Caco-2 (cell line): Measurements from ENCODE around the gene PSMG1. TPM values are rescaled to one million over a fixed set of nuclear protein-coding genes. Genes with fewer than 3 reads are reported as not detected.
"Not testable (repeated sequence)": the region's sequence is repeated elsewhere in the genome, so short reads cannot be mapped to it uniquely, and the experiment has no call there.

Experiments used
- BruUV-seq: library from RNA; stranded (reverse); fragments of 400-500 nt; replicated peaks from 2 replicates; lab custom pipeline; 2021; lab: Mats Ljungman, UMichigan
- CTCF ChIA-PET: fragments of 300-600 bp; sonication (Branson Sonifier 250); formaldehyde crosslinking; loops from one replicate; lab custom pipeline; 2022; ENCODE audit warnings: antibody characterized with exemption; lab: Charles Lee
- POLR2A ChIA-PET: fragments of 300-600 bp; sonication (Branson Sonifier 250); formaldehyde crosslinking; loops from one replicate; lab custom pipeline; 2022; ENCODE audit warnings: antibody characterized with exemption; lab: Charles Lee
- DNase-seq, 2 experiments: peaks; one replicate each; pipeline versions ENCODE4 v3.0.0 to v3.0.0-alpha.2; 2020 to 2022
- H3K27me3 ChIP-seq: replicated peaks from 2 replicates; pipeline ENCODE4 v1.6.0; 2011; ENCODE audit warnings: low read length; ENCODE audit not compliant: control insufficient read depth, insufficient read depth
- H3K36me3 ChIP-seq: 2 replicates; pipeline ENCODE4 v1.5.1; 2011; ENCODE audit warnings: low read length; ENCODE audit not compliant: control insufficient read depth, insufficient read depth
- H3K4me1 ChIP-seq: fragments of 250-450 bp; sonication (Bioruptor Pico); 2 replicates; pipeline ENCODE4 v1.5.1; 2020; ENCODE audit warnings: mild to moderate bottlenecking
- H3K4me3 ChIP-seq: 2 replicates; pipeline ENCODE4 v1.5.1; 2011; ENCODE audit warnings: low read depth, mild to moderate bottlenecking, control low read depth, low read length
- H3K9me3 ChIP-seq: fragments of 250-450 bp; sonication (Bioruptor Pico); 2 replicates; pipeline ENCODE4 v1.5.1; 2020; ENCODE audit warnings: mild to moderate bottlenecking, moderate library complexity
- H3K27ac Mint-ChIP-seq: one replicate; pipeline ENCODE4 v1.8.0; 2022; ENCODE audit warnings: mixed read lengths; ENCODE audit not compliant: unreplicated experiment
- H3K27me3 Mint-ChIP-seq: one replicate; pipeline ENCODE4 v1.8.0; 2022; ENCODE audit warnings: mixed read lengths; ENCODE audit not compliant: insufficient read depth, unreplicated experiment
- H3K36me3 Mint-ChIP-seq: one replicate; pipeline ENCODE4 v1.8.0; 2022; ENCODE audit warnings: mild to moderate bottlenecking, mixed read lengths; ENCODE audit not compliant: insufficient read depth, unreplicated experiment
- H3K4me1 Mint-ChIP-seq: one replicate; pipeline ENCODE4 v1.8.0; 2022; ENCODE audit warnings: low read depth, mixed read lengths; ENCODE audit not compliant: unreplicated experiment
- H3K4me3 Mint-ChIP-seq: one replicate; pipeline ENCODE4 v1.8.0; 2022; ENCODE audit warnings: mild to moderate bottlenecking, moderate library complexity, mixed read lengths; ENCODE audit not compliant: unreplicated experiment
- H3K9me3 Mint-ChIP-seq: one replicate; pipeline ENCODE4 v1.8.0; 2022; ENCODE audit warnings: mixed read lengths; ENCODE audit not compliant: unreplicated experiment
- CTCF ChIP-seq, 2 experiments: fragments of 200-600 bp in 1 of 2; IDR thresholded peaks; 1 replicate in 1 of 2; 2 replicates in 1 of 2; pipeline versions ENCODE4 v1.5.1 to v1.8.0; 2011 to 2022; ENCODE audit warnings: antibody characterized with exemption in 1 of 2, control low read depth in 1 of 2, inconsistent platforms in 1 of 2, low read depth in 1 of 2, low read length in 1 of 2, mild to moderate bottlenecking in 1 of 2, moderate library complexity in 1 of 2; ENCODE audit not compliant: insufficient read depth in 1 of 2, severe bottlenecking in 1 of 2, unreplicated experiment in 1 of 2
- intact Hi-C: fragments of 100-400 bp; cut with micrococcal nuclease; formaldehyde crosslinking; loops from one replicate; pipeline ENCODE4 v1.10.0; 2022; ENCODE audit not compliant: unreplicated experiment
- total RNA-seq: library from RNA; stranded (reverse); gene quantifications from 2 replicates; pipeline ENCODE4 v1.2.3, GENCODE V29; 2022

PSMG1 gene
- total RNA-seq, 1 experiment from 2014 or later, result 86.2 TPM

GRCh38 chr21:39221997-39222486, 38.8 kb upstream of the PSMG1 start:
- CTCF ChIA-PET, result no interaction called here
- H3K4me1 Mint-ChIP-seq, result no peaks in the 10 kb centered on the region
- H3K4me3 Mint-ChIP-seq, result no peak overlapping the region
- no peak for TF ChIP-seq CTCF (IDR thresholded peaks at IDR 0.05; ENCODE audit: insufficient read depth in 1 of 2, low read depth in 1 of 2, low read length in 1 of 2, severe bottlenecking in 1 of 2, unreplicated experiment in 1 of 2)
- Histone ChIP-seq H3K4me3 (no peak overlapping the region), H3K4me1 (no peaks in the 10 kb centered on the region), H3K36me3 (no peaks in the 10 kb centered on the region; the same call in 1 of the 2 replicates), H3K9me3 (no peaks in the 10 kb centered on the region), H3K27me3 (no peaks in the 10 kb centered on the region)
- BruUV-seq, result no TSS peak
- intact Hi-C loops, result no loop called here
- H3K27ac Mint-ChIP-seq, result no peak overlapping the region
- peaks cover 63% of the 10 kb centered on the region for H3K36me3 Mint-ChIP-seq
- H3K27me3 Mint-ChIP-seq, result no peaks in the 10 kb centered on the region
- H3K9me3 Mint-ChIP-seq, result no peaks in the 10 kb centered on the region
- no peak for DNase-seq
- POLR2A ChIA-PET, result no interaction called here

GRCh38 chr21:39221282-39221996, 38.2 kb upstream of the PSMG1 start:
- H3K36me3 Mint-ChIP-seq, result peaks cover 59% of the 10 kb centered on the region
- H3K36me3 ChIP-seq, result no peaks in the 10 kb centered on the region

GRCh38 chr21:39220875-39221274, 37.6 kb upstream of the PSMG1 start:
- H3K27ac Mint-ChIP-seq, POLR2A ChIA-PET, CTCF ChIA-PET, H3K9me3 ChIP-seq, H3K4me1 ChIP-seq, H3K27me3 Mint-ChIP-seq, H3K4me3 ChIP-seq, H3K4me1 Mint-ChIP-seq, DNase-seq, H3K9me3 Mint-ChIP-seq, intact Hi-C loops, H3K27me3 ChIP-seq, H3K4me3 Mint-ChIP-seq, BruUV-seq, H3K36me3 ChIP-seq: not testable (repeated sequence)
- H3K36me3 Mint-ChIP-seq, result peaks cover 59% of the 10 kb centered on the region

More at GRCh38 chr21:39221282-39221996, 38.2 kb upstream of the PSMG1 start:
- Mint-ChIP-seq H3K4me3 (no peak overlapping the region), H3K27me3 (no peaks in the 10 kb centered on the region), H3K4me1 (no peaks in the 10 kb centered on the region), H3K9me3 (no peaks in the 10 kb centered on the region), H3K27ac (no peak overlapping the region)
- Histone ChIP-seq H3K4me1 (no peaks in the 10 kb centered on the region), H3K27me3 (no peaks in the 10 kb centered on the region), H3K4me3 (no peak overlapping the region), H3K9me3 (no peaks in the 10 kb centered on the region)
- POLR2A ChIA-PET, result no interaction called here
- TF ChIP-seq CTCF (IDR thresholded peaks at IDR 0.05; ENCODE audit: insufficient read depth in 1 of 2, low read depth in 1 of 2, low read length in 1 of 2, severe bottlenecking in 1 of 2, unreplicated experiment in 1 of 2), result no peak
- BruUV-seq, result no TSS peak
- CTCF ChIA-PET, result no interaction called here
- no peak for DNase-seq
- intact Hi-C loops, result no loop called here
